Neural cell (in vitro differentiated cells): ENCODE results near the gene TP53I11. TPM values are rescaled to one million over a fixed set of nuclear protein-coding genes. Genes with fewer than 3 reads are reported as not detected.

ENCODE experiments used
- H2AFZ ChIP-seq: fragments of 200-600, 300-800 bp; sonication (generic), shearing (Covaris generic); 2 replicates; pipeline ENCODE4 v1.6.0; 2014; ENCODE audit warnings: low read depth, mild to moderate bottlenecking, antibody characterized with exemption, low read length, moderate library complexity
- H3F3A ChIP-seq: fragments of 200-600 bp; shearing (Covaris generic); 2 replicates; pipeline ENCODE4 v1.6.1; 2016; ENCODE audit warnings: mild to moderate bottlenecking, moderate library complexity, mixed read lengths, antibody characterized with exemption, low read length; ENCODE audit not compliant: insufficient read depth, poor library complexity, severe bottlenecking
- H3K27ac ChIP-seq: fragments of 200-600, 300-800 bp; sonication (generic), shearing (Covaris generic); 2 replicates; pipeline ENCODE4 v1.5.1; 2014; ENCODE audit warnings: mild to moderate bottlenecking, low read length, moderate library complexity
- H3K27me3 ChIP-seq: fragments of 300-800, 200-600 bp; sonication (generic), shearing (Covaris generic); 2 replicates; pipeline ENCODE4 v1.6.0; 2014; ENCODE audit warnings: mild to moderate bottlenecking, low read depth, low read length, moderate library complexity; ENCODE audit not compliant: insufficient read depth
- H3K36me3 ChIP-seq: fragments of 300-800, 200-600 bp; sonication (generic), shearing (Covaris generic); 2 replicates; pipeline ENCODE4 v1.5.1; 2014; ENCODE audit warnings: mild to moderate bottlenecking, antibody characterized with exemption, low read length, moderate library complexity; ENCODE audit not compliant: insufficient read depth
- H3K4me2 ChIP-seq: fragments of 300-800, 200-600 bp; sonication (generic), shearing (Covaris generic); 2 replicates; pipeline ENCODE4 v1.6.0; 2014; ENCODE audit warnings: mild to moderate bottlenecking, low read length
- H3K4me3 ChIP-seq: fragments of 300-800, 200-600 bp; sonication (generic), shearing (Covaris generic); 2 replicates; pipeline ENCODE4 v1.5.1; 2014; ENCODE audit warnings: mild to moderate bottlenecking, low read length, moderate library complexity
- H3K79me2 ChIP-seq: fragments of 200-600 bp; shearing (Covaris generic); replicated peaks from 2 replicates; pipeline ENCODE4 v1.6.0; 2014; ENCODE audit warnings: mild to moderate bottlenecking, low read length, moderate library complexity; ENCODE audit not compliant: insufficient read depth
- H3K9ac ChIP-seq: fragments of 300-800, 200-600 bp; sonication (generic), shearing (Covaris generic); 2 replicates; pipeline ENCODE4 v1.6.1; 2016; ENCODE audit warnings: mild to moderate bottlenecking, low read length, mixed read lengths
- H3K9me2 ChIP-seq: fragments of 200-600 bp; shearing (Covaris generic); 2 replicates; pipeline ENCODE4 v1.6.1; 2016; ENCODE audit warnings: mild to moderate bottlenecking, low read length, mixed read lengths; ENCODE audit not compliant: insufficient read depth
- H3K9me3 ChIP-seq: fragments of 200-600, 300-800 bp; sonication (generic), shearing (Covaris generic); 2 replicates; pipeline ENCODE4 v1.6.1; 2016; ENCODE audit warnings: mild to moderate bottlenecking, mixed run types, low read length, moderate library complexity, mixed read lengths
- H4K20me1 ChIP-seq: fragments of 200-600 bp; shearing (Covaris generic); 2 replicates; pipeline ENCODE4 v1.6.1; 2016; ENCODE audit warnings: mild to moderate bottlenecking, mixed run types; ENCODE audit not compliant: insufficient read depth
- EP300 ChIP-seq: fragments of 450-650 bp; conservative IDR thresholded peaks from 2 replicates; pipeline ENCODE4 v1.6.1; 2014; ENCODE audit warnings: antibody characterized with exemption, mild to moderate bottlenecking, moderate library complexity; ENCODE audit not compliant: poor library complexity, severe bottlenecking
- EZH2 ChIP-seq: fragments of 200-600, 300-800 bp; shearing (Covaris generic), sonication (generic); IDR thresholded peaks from 2 replicates; pipeline ENCODE4 v1.6.1; 2014; ENCODE audit warnings: antibody characterized with exemption, low read length, borderline replicate concordance, mild to moderate bottlenecking; ENCODE audit not compliant: insufficient read depth, poor library complexity, severe bottlenecking
- POLR2AphosphoS5 ChIP-seq: IDR thresholded peaks from 2 replicates; pipeline ENCODE4 v1.6.1; 2012
- RAD21 ChIP-seq: fragments of 450-650 bp; conservative IDR thresholded peaks from 2 replicates; pipeline ENCODE4 v1.6.1; 2014; ENCODE audit warnings: antibody characterized with exemption, mild to moderate bottlenecking, moderate library complexity
- SMC3 ChIP-seq: fragments of 450-650 bp; conservative IDR thresholded peaks from 2 replicates; pipeline ENCODE4 v1.6.1; 2014; ENCODE audit warnings: antibody characterized with exemption, mild to moderate bottlenecking, moderate library complexity; ENCODE audit not compliant: poor library complexity
- TAF1 ChIP-seq: IDR thresholded peaks from 2 replicates; pipeline ENCODE4 v1.6.1; 2012; ENCODE audit warnings: low read depth
- polyA plus RNA-seq: library from polyadenylated mRNA; depleted of rRNA; stranded (reverse); fragments of >200 nt; gene quantifications from 2 replicates; pipeline ENCODE4 v1.2.3, GENCODE V29; 2014
- TF ChIP-seq, protein P1 (sequence below): IDR thresholded peaks from 2 replicates; pipeline ENCODE4 v1.6.1; 2012; ENCODE audit warnings: borderline replicate concordance
- TF ChIP-seq, protein P2 (sequence below): fragments of 450-650 bp; IDR thresholded peaks from 2 replicates; pipeline ENCODE4 v1.5.1; 2014; ENCODE audit warnings: antibody characterized with exemption, mild to moderate bottlenecking, moderate library complexity; ENCODE audit not compliant: poor library complexity, severe bottlenecking

The TP53I11 gene
- polyA plus RNA-seq, 1 donor from 2014 or later, result 30.0 TPM

DNA sequence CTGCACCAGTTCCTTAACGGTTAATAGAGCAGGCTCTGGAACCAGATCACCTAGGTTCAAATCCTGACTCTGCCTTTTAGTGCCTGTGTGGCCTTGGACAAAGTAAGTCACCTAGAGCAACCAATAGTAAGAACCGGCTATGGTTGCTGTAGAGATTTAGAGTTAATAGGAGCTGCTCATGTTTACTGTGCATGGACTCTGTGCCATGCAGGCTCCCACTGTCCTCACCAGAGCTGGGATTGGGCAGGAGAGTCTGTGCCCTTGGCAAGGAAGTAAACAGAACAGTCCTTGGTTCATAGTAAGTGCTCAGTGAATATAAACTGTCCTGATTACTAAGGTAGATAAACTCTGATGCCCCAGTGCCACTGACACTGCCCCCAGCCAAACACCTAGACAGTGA is 1.4 kb upstream of the TP53I11 start:
- Histone ChIP-seq H3K36me3 (no peaks in the 10 kb centered on the region), H3K9me2 (no peaks in the 10 kb centered on the region)
- TF ChIP-seq EP300, result no peak
- no peak for TF ChIP-seq EZH2
- no peak for TF ChIP-seq TAF1

GRCh38 chr11:44950031-44950624 is 555 bp downstream of the TP53I11 start:
- H3K27ac ChIP-seq, result peak overlapping the region; percentile 94
- TF ChIP-seq TAF1, result peak; percentile 99
- no peak for TF ChIP-seq SMC3
- TF ChIP-seq, protein P1, sequence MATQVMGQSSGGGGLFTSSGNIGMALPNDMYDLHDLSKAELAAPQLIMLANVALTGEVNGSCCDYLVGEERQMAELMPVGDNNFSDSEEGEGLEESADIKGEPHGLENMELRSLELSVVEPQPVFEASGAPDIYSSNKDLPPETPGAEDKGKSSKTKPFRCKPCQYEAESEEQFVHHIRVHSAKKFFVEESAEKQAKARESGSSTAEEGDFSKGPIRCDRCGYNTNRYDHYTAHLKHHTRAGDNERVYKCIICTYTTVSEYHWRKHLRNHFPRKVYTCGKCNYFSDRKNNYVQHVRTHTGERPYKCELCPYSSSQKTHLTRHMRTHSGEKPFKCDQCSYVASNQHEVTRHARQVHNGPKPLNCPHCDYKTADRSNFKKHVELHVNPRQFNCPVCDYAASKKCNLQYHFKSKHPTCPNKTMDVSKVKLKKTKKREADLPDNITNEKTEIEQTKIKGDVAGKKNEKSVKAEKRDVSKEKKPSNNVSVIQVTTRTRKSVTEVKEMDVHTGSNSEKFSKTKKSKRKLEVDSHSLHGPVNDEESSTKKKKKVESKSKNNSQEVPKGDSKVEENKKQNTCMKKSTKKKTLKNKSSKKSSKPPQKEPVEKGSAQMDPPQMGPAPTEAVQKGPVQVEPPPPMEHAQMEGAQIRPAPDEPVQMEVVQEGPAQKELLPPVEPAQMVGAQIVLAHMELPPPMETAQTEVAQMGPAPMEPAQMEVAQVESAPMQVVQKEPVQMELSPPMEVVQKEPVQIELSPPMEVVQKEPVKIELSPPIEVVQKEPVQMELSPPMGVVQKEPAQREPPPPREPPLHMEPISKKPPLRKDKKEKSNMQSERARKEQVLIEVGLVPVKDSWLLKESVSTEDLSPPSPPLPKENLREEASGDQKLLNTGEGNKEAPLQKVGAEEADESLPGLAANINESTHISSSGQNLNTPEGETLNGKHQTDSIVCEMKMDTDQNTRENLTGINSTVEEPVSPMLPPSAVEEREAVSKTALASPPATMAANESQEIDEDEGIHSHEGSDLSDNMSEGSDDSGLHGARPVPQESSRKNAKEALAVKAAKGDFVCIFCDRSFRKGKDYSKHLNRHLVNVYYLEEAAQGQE, result peak; percentile 95
- peak; percentile 43 for TF ChIP-seq POLR2AphosphoS5
- H2AFZ ChIP-seq, result peak overlapping the region; percentile 83
- H3K27me3 ChIP-seq, result no peaks in the 10 kb centered on the region
- no peaks in the 10 kb centered on the region for H4K20me1 ChIP-seq
- no peaks in the 10 kb centered on the region for H3K9me2 ChIP-seq
- H3K9ac ChIP-seq, result peak overlapping the region; percentile 99
- H3K4me3 ChIP-seq, result peak overlapping the region; percentile 93
- no peaks in the 10 kb centered on the region for H3K36me3 ChIP-seq
- H3K79me2 ChIP-seq, result peaks cover 43% of the 10 kb centered on the region
- peak overlapping the region; percentile 73 for H3K4me2 ChIP-seq
- H3F3A ChIP-seq, result no peaks in the 10 kb centered on the region
- H3K9me3 ChIP-seq, result no peaks in the 10 kb centered on the region

More for the DNA sequence above, 1.4 kb upstream of the TP53I11 start:
- Histone ChIP-seq H3K9me3 (no peaks in the 10 kb centered on the region), H2AFZ (no peak overlapping the region), H3K79me2 (peaks cover 33% of the 10 kb centered on the region), H3K27me3 (no peaks in the 10 kb centered on the region), H3K27ac (no peak overlapping the region), H3K4me3 (no peak overlapping the region), H3K9ac (no peak overlapping the region), H3K4me2 (no peak overlapping the region), H4K20me1 (no peaks in the 10 kb centered on the region), H3F3A (no peaks in the 10 kb centered on the region)

DNA sequence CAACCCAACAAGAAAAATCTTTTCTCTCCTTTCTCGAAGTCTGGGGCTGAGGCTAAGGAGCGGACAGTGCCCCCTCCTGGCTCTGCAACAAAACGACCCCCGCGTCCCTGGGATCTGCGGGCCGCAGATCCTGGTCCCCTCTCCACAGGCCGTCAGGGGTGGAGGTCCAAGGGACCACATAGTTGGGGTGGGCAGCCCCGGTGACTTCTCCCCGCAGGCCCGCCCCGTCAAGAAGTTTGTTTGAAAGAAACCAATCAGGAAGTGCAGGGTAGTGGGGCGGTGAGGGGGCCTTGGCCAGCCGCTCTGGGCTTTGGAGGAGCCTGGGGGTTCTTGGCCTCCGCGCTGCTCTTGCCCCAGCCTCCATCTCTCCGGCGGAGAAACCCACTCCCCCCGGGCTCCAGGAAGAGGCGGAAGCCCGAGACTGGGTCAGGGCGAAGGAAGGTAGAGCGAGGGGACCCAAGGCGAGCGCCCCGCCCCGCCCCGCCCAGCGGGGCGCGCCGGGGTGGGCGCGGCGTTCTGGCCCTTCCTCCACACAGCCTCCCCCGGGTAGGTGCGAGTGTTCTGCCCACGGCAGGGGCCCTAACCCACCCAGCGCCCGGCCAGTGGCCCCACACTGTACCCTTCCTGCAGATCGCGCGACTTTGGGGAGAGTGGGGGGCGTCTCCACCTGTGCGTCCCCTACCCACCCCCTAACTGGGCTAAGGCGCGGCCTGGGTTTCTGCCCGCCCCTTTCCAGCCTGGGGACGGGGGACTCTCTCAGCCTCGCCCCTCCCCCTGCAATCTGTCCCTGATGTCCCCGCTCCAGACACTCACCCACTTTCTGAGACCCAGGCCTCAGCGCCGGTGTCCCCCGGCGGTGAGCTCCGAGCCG is 1.3 kb downstream of the TP53I11 start:
- Histone ChIP-seq H3F3A (no peaks in the 10 kb centered on the region), H3K4me3 (peak overlapping the region; percentile 93), H3K27ac (peak overlapping the region; percentile 94), H3K9me3 (no peaks in the 10 kb centered on the region), H3K79me2 (peaks cover 50% of the 10 kb centered on the region), H3K27me3 (no peaks in the 10 kb centered on the region), H3K9ac (peak overlapping the region; percentile 99), H3K4me2 (peak overlapping the region; percentile 73), H2AFZ (peak overlapping the region; percentile 83), H3K36me3 (no peaks in the 10 kb centered on the region), H3K9me2 (no peaks in the 10 kb centered on the region), H4K20me1 (no peaks in the 10 kb centered on the region)
- TF ChIP-seq RAD21, result peak; percentile 63
- TF ChIP-seq SMC3, result peak; percentile 74
- peak; percentile 49 for TF ChIP-seq POLR2AphosphoS5
- no peak for TF ChIP-seq EZH2
- TF ChIP-seq, protein P2, sequence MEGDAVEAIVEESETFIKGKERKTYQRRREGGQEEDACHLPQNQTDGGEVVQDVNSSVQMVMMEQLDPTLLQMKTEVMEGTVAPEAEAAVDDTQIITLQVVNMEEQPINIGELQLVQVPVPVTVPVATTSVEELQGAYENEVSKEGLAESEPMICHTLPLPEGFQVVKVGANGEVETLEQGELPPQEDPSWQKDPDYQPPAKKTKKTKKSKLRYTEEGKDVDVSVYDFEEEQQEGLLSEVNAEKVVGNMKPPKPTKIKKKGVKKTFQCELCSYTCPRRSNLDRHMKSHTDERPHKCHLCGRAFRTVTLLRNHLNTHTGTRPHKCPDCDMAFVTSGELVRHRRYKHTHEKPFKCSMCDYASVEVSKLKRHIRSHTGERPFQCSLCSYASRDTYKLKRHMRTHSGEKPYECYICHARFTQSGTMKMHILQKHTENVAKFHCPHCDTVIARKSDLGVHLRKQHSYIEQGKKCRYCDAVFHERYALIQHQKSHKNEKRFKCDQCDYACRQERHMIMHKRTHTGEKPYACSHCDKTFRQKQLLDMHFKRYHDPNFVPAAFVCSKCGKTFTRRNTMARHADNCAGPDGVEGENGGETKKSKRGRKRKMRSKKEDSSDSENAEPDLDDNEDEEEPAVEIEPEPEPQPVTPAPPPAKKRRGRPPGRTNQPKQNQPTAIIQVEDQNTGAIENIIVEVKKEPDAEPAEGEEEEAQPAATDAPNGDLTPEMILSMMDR, result peak; percentile 80
